Measurements from ENCODE around the gene SLC2A1. TPM values are rescaled to one million over a fixed set of nuclear protein-coding genes. Genes with fewer than 3 reads are reported as not detected.
A peak's percentile ranks its signal among the peaks of the same experiment; 100 is the strongest.

The SLC2A1 gene
- total RNA-seq, 4 donors from 2014 or later = 238 to 883 (median 448) TPM

GRCh38 chr1:42942444-42942843 is 16.2 kb downstream of the SLC2A1 start:
- Histone ChIP-seq H3K4me1 (peaks cover 76 to 100% (median 93%) of the 10 kb centered on the region in 3 donors), H3K4me3 (no peak overlapping the region), H3K27me3 (no peaks in the 10 kb centered on the region), H3K9me3 (no peaks in the 10 kb centered on the region), H3K27ac (peak overlapping the region; percentile 88 to 96 (median 90)), H3K36me3 (peaks cover 0 to 61% (median 6%) of the 10 kb centered on the region in 3 donors)
- TF ChIP-seq POLR2A (IDR thresholded peaks at IDR 0.05) (no peak), CTCF (IDR thresholded peaks at IDR 0.05) (no peak)
- no peak for DNase-seq
- 13 to 50% methylated on average over 4 to 5 of the region's 6 CpGs for WGBS, 2 donors
- intact Hi-C loops (cut with DNase I) = no loop called here

GRCh38 chr1:42941640-42942330 is 16.9 kb downstream of the SLC2A1 start:
- DNase-seq = no peak
- H3K27me3 ChIP-seq = no peaks in the 10 kb centered on the region
- 30 to 38% methylated on average over 8 to 9 of the region's 9 CpGs for WGBS, 2 donors
- peak overlapping the region; percentile 88 to 96 (median 90) for H3K27ac ChIP-seq
- no peaks in the 10 kb centered on the region for H3K9me3 ChIP-seq
- intact Hi-C loops (cut with DNase I) = no loop called here
- H3K36me3 ChIP-seq = peaks cover 0 to 62% (median 6%) of the 10 kb centered on the region in 3 donors
- peaks cover 80 to 100% (median 99%) of the 10 kb centered on the region in 3 donors for H3K4me1 ChIP-seq
- no peak for TF ChIP-seq POLR2A (IDR thresholded peaks at IDR 0.05)
- TF ChIP-seq CTCF (IDR thresholded peaks at IDR 0.05) = no peak
- no peak overlapping the region for H3K4me3 ChIP-seq

GRCh38 chr1:42940851-42941639 is 17.6 kb downstream of the SLC2A1 start:
- WGBS, 2 donors = 25 to 36% methylated on average over 14 of the region's 14 CpGs
- no peak for TF ChIP-seq CTCF (IDR thresholded peaks at IDR 0.05)
- TF ChIP-seq POLR2A (IDR thresholded peaks at IDR 0.05) = no peak

GRCh38 chr1:42938645-42939615 is 19.7 kb downstream of the SLC2A1 start:
- H3K27me3 ChIP-seq = no peaks in the 10 kb centered on the region
- peak overlapping the region; percentile 88 to 96 (median 91) for H3K27ac ChIP-seq
- peaks cover 0 to 79% (median 11%) of the 10 kb centered on the region in 3 donors for H3K36me3 ChIP-seq
- TF ChIP-seq CTCF (IDR thresholded peaks at IDR 0.05) (no peak), POLR2A (IDR thresholded peaks at IDR 0.05) (no peak)
- intact Hi-C loops (cut with DNase I) = no loop called here
- 53 to 59% methylated on average over 12 to 14 of the region's 14 CpGs for WGBS, 2 donors
- peaks cover 84 to 100% (median 98%) of the 10 kb centered on the region in 3 donors for H3K4me1 ChIP-seq
- no peak overlapping the region for H3K4me3 ChIP-seq
- DNase-seq = no peak
- no peaks in the 10 kb centered on the region for H3K9me3 ChIP-seq

More at GRCh38 chr1:42940851-42941639, 17.6 kb downstream of the SLC2A1 start:
- Histone ChIP-seq H3K36me3 (peaks cover 0 to 58% (median 6%) of the 10 kb centered on the region in 3 donors), H3K27me3 (no peaks in the 10 kb centered on the region), H3K4me3 (no peak overlapping the region), H3K27ac (peak overlapping the region; percentile 88 to 96 (median 90)), H3K4me1 (peaks cover 80 to 100% (median 99%) of the 10 kb centered on the region in 3 donors), H3K9me3 (no peaks in the 10 kb centered on the region)
- intact Hi-C loops (cut with DNase I) = no loop called here
- DNase-seq = no peak
